Activated T-cell treated with anti-CD3 and anti-CD28 coated beads, Interleukin-2, amount 50 U/mL, for 72 hours (primary cell): ENCODE results near the gene ZFP30. TPM values are rescaled to one million over a fixed set of nuclear protein-coding genes. Genes with fewer than 3 reads are reported as not detected.
A peak's percentile ranks its signal among the peaks of the same experiment; 100 is the strongest.

ENCODE experiments used
- ATAC-seq, 2 donors: fragments of 150-1000 bp; cut with Tn5 transposase; replicated peaks in 1 of 2; 2 replicates each; pipeline ENCODE4 v1.10.0; 2021; ENCODE audit warnings: moderate library complexity in 2 of 2, mild to moderate bottlenecking in 1 of 2
- DNase-seq, 2 donors: peaks; one replicate each; pipeline ENCODE4 v3.0.0; 2021 to 2022; ENCODE audit warnings: mixed read lengths in 1 of 2
- H3K27ac Mint-ChIP-seq: one replicate; pipeline ENCODE4 v1.8.0; 2022; ENCODE audit warnings: mild to moderate bottlenecking, moderate library complexity, mixed read lengths
- H3K27me3 Mint-ChIP-seq: one replicate; pipeline ENCODE4 v1.8.0; 2022; ENCODE audit warnings: low read depth, mixed read lengths
- H3K36me3 Mint-ChIP-seq, 2 donors: one replicate each; pipeline ENCODE4 v1.8.0; 2022; ENCODE audit warnings: mixed read lengths in 2 of 2, mild to moderate bottlenecking in 1 of 2; ENCODE audit not compliant: insufficient read depth in 2 of 2
- H3K4me1 Mint-ChIP-seq: one replicate; pipeline ENCODE4 v1.8.0; 2022; ENCODE audit warnings: low read depth, mixed read lengths
- H3K4me3 Mint-ChIP-seq, 2 donors: one replicate each; pipeline ENCODE4 v1.8.0; 2022; ENCODE audit warnings: mild to moderate bottlenecking in 2 of 2, mixed read lengths in 2 of 2, moderate library complexity in 2 of 2
- H3K9me3 Mint-ChIP-seq, 2 donors: one replicate each; pipeline ENCODE4 v1.8.0; 2022; ENCODE audit warnings: mixed read lengths in 2 of 2
- total RNA-seq, 2 donors: library from RNA; stranded (reverse); gene quantifications; one replicate each; pipeline ENCODE4 v1.2.3, GENCODE V29; 2022

The ZFP30 gene
- total RNA-seq, 2 donors from 2014 or later: 11.1 to 13.3 TPM

- H3K27ac Mint-ChIP-seq: no peak overlapping the region
- peaks cover 24 to 35% of the 10 kb centered on the region in 2 donors for H3K9me3 Mint-ChIP-seq
- ATAC-seq: no peak
- H3K4me3 Mint-ChIP-seq: no peak overlapping the region
- no peaks in the 10 kb centered on the region for H3K4me1 Mint-ChIP-seq
- peaks cover 36 to 65% of the 10 kb centered on the region in 2 donors for H3K36me3 Mint-ChIP-seq
- H3K27me3 Mint-ChIP-seq: no peaks in the 10 kb centered on the region
- DNase-seq: no peak
Observed at GRCh38 chr19:37635076-37636056, 19.9 kb downstream of the ZFP30 start.

- DNase-seq: peak; percentile 65 to 67
- peak overlapping the region; percentile 90 to 96 for H3K4me3 Mint-ChIP-seq
- ATAC-seq: peak; percentile 52 to 57
- peaks cover 38% of the 10 kb centered on the region for H3K4me1 Mint-ChIP-seq
- H3K36me3 Mint-ChIP-seq: peaks cover 21 to 33% of the 10 kb centered on the region in 2 donors
- no peaks in the 10 kb centered on the region for H3K27me3 Mint-ChIP-seq
- peak overlapping the region; percentile 96 for H3K27ac Mint-ChIP-seq
- H3K9me3 Mint-ChIP-seq: peaks cover 12 to 13% of the 10 kb centered on the region in 2 donors
Observed at GRCh38 chr19:37594982-37595382, 60.3 kb downstream of the ZFP30 start.

- Mint-ChIP-seq H3K4me1 (peaks cover 38% of the 10 kb centered on the region), H3K27ac (peak within 1 kb of the TSS; percentile 96), H3K4me3 (peak within 1 kb of the TSS; percentile 90 to 96), H3K36me3 (peaks cover 21 to 36% of the 10 kb centered on the region in 2 donors), H3K27me3 (no peaks in the 10 kb centered on the region), H3K9me3 (peaks cover 11 to 13% of the 10 kb centered on the region in 2 donors)
- DNase-seq (peak; percentile 92 to 94), ATAC-seq (peak; percentile 96 to 98)
Observed at GRCh38 chr19:37594304-37594981, 60.8 kb downstream of the ZFP30 start, which contains the start of the genes ZNF540 and ZNF571. Gene ZNF540 (plus strand): TSS chr19:37594876. CDS start chr19:37598448, 3,572 bp downstream. Gene ZNF571 (minus strand): TSS chr19:37594792. CDS start chr19:37586676, 8,116 bp downstream.

GRCh38 chr19:37593996-37594303, 61.3 kb downstream of the ZFP30 start:
- Mint-ChIP-seq H3K4me1 (peaks cover 38% of the 10 kb centered on the region), H3K4me3 (peak overlapping the region; percentile 90 to 96), H3K9me3 (peaks cover 12 to 15% of the 10 kb centered on the region in 2 donors), H3K27ac (peak overlapping the region; percentile 96), H3K27me3 (no peaks in the 10 kb centered on the region), H3K36me3 (peaks cover 24 to 39% of the 10 kb centered on the region in 2 donors)
- no peak for DNase-seq
- ATAC-seq: no peak

GRCh38 chr19:37583340-37583739, 71.9 kb downstream of the ZFP30 start:
- Mint-ChIP-seq H3K36me3 (peaks cover 46 to 54% of the 10 kb centered on the region in 2 donors), H3K9me3 (peaks cover 15 to 32% of the 10 kb centered on the region in 2 donors), H3K27ac (no peak overlapping the region), H3K27me3 (no peaks in the 10 kb centered on the region), H3K4me3 (no peak overlapping the region), H3K4me1 (no peaks in the 10 kb centered on the region)
- no peak for DNase-seq
- ATAC-seq: no peak

GRCh38 chr19:37572203-37572602, 83.1 kb downstream of the ZFP30 start:
- Mint-ChIP-seq H3K36me3 (peaks cover 33 to 34% of the 10 kb centered on the region in 2 donors), H3K4me1 (no peaks in the 10 kb centered on the region), H3K27me3 (no peaks in the 10 kb centered on the region), H3K27ac (no peak overlapping the region), H3K9me3 (peaks cover 24 to 31% of the 10 kb centered on the region in 2 donors), H3K4me3 (no peak overlapping the region)
- ATAC-seq (no peak), DNase-seq (no peak)

- Mint-ChIP-seq H3K27ac (no peak overlapping the region), H3K4me3 (no peak overlapping the region), H3K27me3 (no peaks in the 10 kb centered on the region), H3K4me1 (no peaks in the 10 kb centered on the region), H3K9me3 (peaks cover 29 to 36% of the 10 kb centered on the region in 2 donors), H3K36me3 (peaks cover 42 to 62% of the 10 kb centered on the region in 2 donors)
- DNase-seq (no peak), ATAC-seq (no peak)
Observed at GRCh38 chr19:37565370-37565669, 89.9 kb downstream of the ZFP30 start.

GRCh38 chr19:37564624-37565369, 90.5 kb downstream of the ZFP30 start:
- Mint-ChIP-seq H3K4me3 (no peak overlapping the region), H3K36me3 (peaks cover 39 to 57% of the 10 kb centered on the region in 2 donors), H3K27ac (no peak overlapping the region), H3K9me3 (peaks cover 26 to 33% of the 10 kb centered on the region in 2 donors), H3K27me3 (no peaks in the 10 kb centered on the region), H3K4me1 (no peaks in the 10 kb centered on the region)
- DNase-seq (no peak), ATAC-seq (no peak)

Other genes with a start within 250 kb of the ZFP30 start
- gene ZNF569, start 188.0 kb downstream of the ZFP30 start, total RNA-seq: 10 to 100 TPM in 1 of 2 donors, 1 to 10 TPM in 1; 9.8 to 16.1 TPM
- gene ZNF570, start 186.1 kb downstream of the ZFP30 start, total RNA-seq: 1 to 10 TPM; 6.4 to 7.7 TPM
- 1 to 10 TPM; 4.5 to 6.7 TPM for gene ZNF793, start 148.5 kb downstream of the ZFP30 start, total RNA-seq
- 1 to 10 TPM; 6.2 to 9.4 TPM for gene ZNF571, start 60.7 kb downstream of the ZFP30 start, total RNA-seq
- 1 to 10 TPM; 2.3 TPM for gene ZNF540, start 60.6 kb downstream of the ZFP30 start, total RNA-seq
- gene ZNF607, start 64.3 kb upstream of the ZFP30 start, total RNA-seq: 10 to 100 TPM in 1 of 2 donors, 1 to 10 TPM in 1; 8.8 to 10.1 TPM
- 10 to 100 TPM in 1 of 2 donors, 1 to 10 TPM in 1; 9.7 to 11.7 TPM for gene ZNF573, start 124.1 kb upstream of the ZFP30 start, total RNA-seq